Fibroblast of skin of back (primary cell): ENCODE measurements around the gene LSM14A.
"Not testable (repeated sequence)": the region's sequence is repeated elsewhere in the genome, so short reads cannot be mapped to it uniquely, and the experiment has no call there.

Source experiments
- DNase-seq: peaks from one replicate; pipeline ENCODE4 v3.0.0-alpha.2; 2013

Gene LSM14A

DNA sequence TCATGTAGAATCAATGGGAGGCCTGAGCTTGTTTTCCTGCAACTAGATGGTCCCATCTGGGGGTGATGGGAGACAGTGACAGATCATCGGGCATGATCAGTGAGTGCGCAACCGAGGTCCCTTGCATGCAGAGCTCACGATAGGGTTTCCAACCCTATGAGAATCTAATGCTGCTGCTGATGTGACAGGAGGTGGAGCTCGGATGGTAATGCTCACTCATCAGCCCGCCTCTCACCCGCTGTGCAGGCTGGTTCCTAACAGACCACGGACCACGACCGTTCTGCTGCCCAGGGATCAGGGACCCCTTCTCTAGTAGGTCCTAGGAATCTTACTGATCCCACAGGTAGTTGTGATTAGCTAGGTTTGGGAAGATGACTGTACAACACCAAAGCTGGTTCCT is 58.5 kb downstream of the LSM14A start:
- no peak for DNase-seq

GRCh38 chr19:34231439-34231838 is 59.1 kb downstream of the LSM14A start:
- DNase-seq: no peak

GRCh38 chr19:34232566-34233481 is 60.5 kb downstream of the LSM14A start:
- peak; percentile 98 for DNase-seq

DNA sequence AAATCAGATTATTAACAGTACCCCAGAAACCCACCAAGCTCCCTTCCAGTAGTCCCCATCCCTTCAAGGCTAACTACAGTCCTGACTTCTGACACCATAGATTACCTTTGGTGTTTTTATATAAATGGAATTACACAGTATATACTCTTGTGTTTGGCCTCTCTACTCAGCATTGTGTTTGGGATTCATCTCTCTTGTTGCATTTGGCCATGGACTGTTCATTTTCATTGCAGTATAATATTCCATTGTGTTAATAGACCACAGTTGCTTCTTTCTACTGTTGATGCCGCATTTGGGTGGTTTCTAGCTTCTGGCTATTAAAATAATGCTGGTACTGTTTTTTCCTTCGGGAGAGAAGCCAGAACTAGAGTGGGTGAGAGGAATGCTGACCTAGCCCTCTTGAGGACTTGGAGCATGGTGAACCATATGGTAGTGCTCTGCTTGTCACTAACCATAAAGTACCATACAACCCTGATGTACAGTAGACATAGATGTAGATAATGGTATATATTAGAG is 63.2 kb downstream of the LSM14A start:
- no peak for DNase-seq

DNA sequence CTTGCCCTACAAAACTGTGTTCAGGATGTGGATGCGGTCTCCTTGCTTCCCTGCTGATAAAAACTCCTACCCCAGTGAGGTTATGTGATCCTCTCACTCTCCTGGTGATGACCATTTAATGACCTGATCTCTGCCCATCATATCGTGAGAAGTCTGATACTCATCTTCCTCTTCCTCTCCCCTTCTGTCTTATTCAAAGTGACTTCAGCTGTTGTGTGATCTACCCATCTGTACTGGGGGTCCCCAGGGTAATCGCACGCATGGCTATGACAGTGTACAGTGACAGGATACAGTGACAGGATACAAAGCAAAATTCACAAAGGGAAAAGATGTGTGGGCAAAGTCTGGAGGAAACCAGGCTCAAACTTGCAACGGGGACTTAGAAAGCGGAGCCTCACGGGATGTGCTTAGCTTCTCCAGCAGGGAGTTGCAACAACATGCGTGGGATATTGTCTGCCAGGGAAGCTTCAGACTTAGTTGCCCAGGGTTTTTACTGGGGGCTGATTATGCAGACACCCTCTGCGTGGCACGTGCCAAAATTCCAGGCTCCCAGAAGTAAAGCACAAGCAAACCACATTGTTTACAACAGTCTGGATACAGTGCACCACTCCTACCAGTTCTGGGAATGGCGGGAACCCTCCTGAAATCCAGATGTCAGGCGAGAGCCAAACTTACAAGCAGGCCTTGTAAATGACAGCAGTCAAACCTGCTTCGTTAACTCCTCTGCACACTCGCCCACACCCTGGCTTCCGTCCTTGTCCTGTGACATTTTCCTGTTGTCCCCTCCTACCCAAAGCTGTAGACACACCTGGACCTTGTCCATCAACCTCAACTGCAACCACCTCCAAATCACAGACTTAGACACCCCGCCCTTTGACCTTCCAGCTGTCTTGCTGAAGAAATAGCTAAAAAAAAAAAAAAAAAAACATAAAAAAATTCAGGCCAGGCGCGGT is 64.0 kb downstream of the LSM14A start:
- DNase-seq: peak; percentile 61

DNA sequence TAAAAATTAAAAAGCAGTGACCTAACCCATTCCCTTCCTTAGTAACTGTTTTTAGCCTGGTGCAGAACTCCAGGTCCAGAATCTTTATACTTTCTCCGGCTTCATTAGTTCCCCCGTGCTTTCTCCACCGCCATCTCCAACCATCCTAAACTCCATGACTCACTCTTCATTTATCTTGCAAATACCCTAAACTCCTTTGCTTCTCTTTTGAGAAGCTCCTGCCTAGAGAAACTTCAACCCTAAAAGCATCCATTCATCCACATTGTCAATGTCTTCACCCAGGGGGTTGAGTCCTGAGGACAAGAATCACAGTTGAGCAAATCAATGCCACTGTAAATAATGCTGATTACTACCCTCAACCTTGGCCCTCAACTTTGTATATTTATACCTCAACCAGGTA is 65.0 kb downstream of the LSM14A start:
- no peak for DNase-seq

GRCh38 chr19:34237939-34238338 is 65.6 kb downstream of the LSM14A start:
- no peak for DNase-seq

DNA sequence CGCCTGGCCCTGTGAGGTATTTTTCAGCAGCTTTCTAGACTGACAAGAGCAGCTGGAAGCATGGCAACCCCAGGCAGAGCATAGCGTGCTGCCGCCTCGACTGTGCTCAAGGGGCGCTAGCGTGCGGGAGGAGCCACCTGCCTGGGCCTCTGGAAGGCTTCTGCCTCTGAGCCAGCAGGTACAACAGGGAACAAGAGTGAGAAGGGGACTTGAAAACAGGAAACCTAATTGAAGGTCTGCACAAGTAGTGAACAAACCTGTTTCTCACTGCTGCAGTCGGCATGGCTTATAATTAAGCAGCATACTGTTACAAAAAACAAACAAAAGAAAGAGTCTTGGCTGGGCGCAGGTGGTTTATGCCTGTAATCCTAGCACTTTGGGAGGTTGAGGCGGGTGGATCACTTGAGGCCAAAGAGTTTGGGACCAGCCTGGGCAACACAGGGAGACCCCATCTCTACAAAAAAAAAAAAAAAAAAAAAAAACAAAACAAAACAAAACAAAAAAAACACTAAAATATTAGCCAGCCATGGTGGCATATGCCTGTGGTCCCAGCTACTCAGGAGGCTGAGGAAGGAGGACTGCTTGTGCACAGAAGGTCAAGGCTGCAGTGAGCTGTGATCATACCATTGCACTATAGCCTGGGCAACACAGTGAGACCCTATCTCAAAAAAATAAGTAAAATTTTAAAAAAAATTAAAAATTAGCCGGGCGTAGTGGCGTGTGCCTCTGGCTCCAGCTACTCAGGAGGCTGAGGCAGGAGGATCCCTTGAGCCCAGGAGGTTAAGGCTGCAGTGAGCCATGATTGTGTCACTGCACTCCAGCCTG is 69.4 kb downstream of the LSM14A start:
- no peak for DNase-seq

DNA sequence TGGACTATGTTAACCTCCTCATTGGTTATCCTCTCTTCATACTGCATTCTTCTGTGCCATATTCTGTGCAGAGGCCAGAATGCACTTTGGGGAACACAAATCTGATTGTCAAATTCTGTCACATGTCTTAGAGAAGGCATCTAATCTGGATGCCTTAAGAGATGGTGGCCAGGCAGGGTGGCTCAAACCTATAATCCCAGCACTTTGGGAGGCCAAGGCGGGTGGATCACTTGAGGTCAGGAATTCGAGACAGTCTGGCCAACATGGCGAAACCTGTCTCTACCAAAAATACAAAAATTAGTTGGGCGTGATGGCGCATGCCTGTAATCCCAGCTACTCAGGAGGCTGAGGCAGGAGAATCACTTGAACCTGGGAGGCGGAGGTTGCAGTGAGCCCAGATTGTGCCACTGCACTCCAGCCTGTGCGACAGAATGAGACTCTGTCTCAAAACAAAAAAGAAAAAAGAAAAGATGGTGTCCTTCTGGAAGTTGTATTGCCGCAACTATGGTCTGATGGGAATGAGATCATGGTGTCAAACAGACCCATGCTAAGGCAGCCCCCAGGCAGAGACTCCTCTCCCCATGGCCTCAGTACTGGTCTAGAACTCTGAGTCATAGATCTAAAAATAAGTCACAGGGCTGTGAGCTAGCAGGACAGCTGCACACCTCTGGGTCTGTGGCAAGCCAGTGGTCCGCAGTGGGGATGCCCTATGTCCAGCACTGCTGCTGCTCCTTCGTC is 71.0 kb downstream of the LSM14A start:
- peak; percentile 76 for DNase-seq

DNA sequence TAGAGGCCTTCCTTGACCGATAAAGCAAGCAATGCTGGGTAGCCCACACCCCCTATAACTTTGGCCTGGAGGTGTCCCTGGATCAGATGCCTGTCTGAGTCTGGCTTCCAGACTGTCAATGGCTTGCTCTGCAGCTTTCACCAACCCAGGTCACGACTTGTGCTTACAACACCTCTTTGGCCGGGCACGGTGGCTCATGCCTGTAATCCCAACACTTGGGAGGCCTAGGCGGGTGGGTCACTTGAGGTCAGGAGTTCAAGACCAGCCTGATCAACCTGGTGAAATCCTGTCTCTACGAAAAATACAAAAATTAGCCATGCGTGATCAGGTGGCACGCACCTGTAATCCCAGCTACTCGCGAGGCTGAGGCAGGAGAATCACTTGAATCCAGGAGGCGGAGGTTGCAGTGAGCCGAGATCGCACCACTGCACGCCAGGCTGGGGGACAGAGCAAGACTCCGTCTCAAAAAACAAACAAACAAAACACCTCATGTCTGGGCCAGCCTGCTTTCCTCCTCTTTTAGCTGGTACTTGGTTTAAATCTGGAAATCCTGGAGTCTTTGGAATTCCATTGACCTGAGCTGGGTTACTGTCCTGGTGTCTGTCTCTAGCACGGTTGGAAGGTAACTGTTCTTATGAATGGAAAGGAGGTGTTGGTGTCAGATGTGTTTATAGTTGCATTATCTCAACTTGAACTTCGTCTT is 71.7 kb downstream of the LSM14A start:
- peak; percentile 21 for DNase-seq

DNA sequence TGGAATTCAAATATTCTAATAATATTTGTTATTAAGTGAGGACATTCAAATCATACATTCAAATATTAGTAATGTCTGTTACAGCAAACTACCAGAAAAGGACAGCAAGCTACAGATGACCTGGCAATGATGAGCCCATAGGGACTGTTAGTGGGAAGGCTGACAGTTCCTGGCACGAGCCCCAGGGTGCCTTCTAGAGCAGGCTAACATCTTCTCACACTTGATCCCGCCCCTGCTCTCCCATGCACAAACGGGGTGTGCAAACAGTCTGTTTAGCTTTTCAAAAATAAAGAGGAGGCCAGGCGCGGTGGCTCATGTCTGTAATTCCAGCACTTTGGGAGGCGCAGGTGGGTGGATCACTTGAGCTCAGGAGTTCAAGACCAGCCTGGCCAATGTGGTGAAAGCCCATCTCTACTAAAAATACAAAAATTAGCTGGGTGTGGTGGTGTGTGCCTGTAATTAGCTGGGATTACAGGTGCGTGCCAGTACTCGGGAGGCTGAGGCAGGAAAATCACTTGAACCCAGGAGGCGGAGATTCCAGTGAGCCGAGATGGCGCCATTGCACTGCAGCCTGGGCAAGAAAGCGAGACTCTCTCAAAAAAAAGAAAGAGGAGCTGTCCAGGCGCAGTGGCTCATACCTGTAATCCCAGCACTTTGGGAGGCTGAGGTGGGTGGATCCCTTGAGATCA is 72.5 kb downstream of the LSM14A start:
- peak; percentile 50 for DNase-seq

GRCh38 chr19:34246340-34246739 is 74.0 kb downstream of the LSM14A start:
- peak; percentile 66 for DNase-seq

DNA sequence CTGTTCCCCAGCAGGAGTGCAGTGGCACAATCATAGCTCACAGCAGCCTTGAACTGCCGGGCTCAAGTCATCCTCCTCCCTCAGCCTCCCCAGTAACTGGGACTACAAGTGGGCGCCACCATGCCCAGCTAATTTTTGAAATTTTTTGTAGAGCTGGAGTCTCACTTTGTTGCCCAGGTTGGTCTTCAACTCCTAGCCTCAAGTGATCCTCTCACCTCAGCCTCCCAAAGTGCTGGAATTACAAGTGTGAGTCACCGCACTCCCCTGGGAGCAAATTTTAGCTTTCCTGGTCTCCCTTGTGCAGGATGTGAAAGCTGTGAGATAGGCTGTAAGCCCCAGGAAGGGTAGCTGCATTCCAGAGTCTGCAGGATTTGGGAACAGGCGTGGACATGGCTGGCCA is 76.6 kb downstream of the LSM14A start:
- no peak for DNase-seq

- not testable (repeated sequence) for DNase-seq
Observed at GRCh38 chr19:34253167-34253566, 80.9 kb downstream of the LSM14A start.

DNA sequence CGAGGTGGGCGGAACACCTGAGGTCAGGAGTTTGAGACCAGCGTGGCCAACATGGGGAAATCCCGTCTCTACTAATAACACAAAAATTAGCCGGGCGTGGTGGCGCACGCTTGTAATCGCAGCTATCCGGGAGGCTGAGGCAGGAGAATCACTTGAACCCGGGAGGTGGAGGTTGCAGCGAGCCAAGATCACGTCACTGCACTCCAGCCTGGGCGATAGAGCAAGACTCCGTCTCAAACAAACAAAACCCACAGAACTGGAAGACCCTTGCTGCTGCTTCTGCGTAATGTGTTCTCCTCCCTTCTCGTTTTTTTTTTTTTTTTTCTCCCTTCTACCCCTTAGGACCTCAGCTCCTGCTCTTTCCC is 81.4 kb downstream of the LSM14A start:
- not testable (repeated sequence) for DNase-seq

DNA sequence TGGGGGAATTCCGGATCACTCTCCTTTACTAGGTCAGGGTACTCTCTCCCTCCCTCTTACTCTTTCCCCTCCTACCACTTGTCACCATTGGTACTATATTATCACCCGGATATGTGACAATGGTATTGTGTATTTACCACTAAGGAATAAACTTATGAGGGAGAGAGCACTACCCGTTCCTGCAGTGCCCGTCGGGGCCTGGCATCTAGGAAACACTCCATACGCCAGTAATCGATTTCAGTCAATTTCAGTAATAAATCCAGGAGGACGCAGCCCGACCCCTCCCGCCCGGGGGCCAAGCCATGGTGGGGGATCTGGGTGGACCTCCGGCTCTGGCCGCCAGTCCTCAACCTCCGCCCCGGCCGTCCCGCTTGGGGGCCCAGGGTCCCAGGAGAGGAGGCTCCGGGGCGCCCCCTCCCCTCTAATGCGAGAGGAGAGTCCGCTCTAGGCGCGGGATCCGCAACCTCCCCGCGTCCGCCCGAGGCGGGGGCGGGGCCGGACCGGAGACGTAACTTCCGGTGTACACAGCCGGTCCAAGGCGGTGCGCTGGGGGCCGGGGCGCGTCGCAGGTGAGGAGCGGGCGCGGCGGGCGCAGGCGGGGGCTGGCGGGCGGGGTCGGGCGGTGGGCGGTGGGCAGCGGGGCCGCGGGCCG is 81.9 kb downstream of the LSM14A start, which contains the start of gene GARRE1:
Gene GARRE1, plus strand, starts transcription at position 509 of the 652 bp plus-strand sequence. CDS start 45,920 bp downstream, outside the sequence.
- peak; percentile 69 for DNase-seq

GRCh38 chr19:34254698-34255432 is 82.6 kb downstream of the LSM14A start:
- DNase-seq: peak; percentile 50

- DNase-seq: no peak
Observed at GRCh38 chr19:34255546-34255945, 83.2 kb downstream of the LSM14A start.
